Activated naive CD8-positive, alpha-beta T cell (primary cell): ENCODE measurements around the gene FILIP1.

Source experiments
- H3K27ac Mint-ChIP-seq: one replicate; pipeline ENCODE4 v1.8.0; 2021; ENCODE audit warnings: mixed read lengths
- H3K27me3 Mint-ChIP-seq: one replicate; pipeline ENCODE4 v1.8.0; 2021; ENCODE audit warnings: mixed read lengths
- H3K36me3 Mint-ChIP-seq: one replicate; pipeline ENCODE4 v1.8.0; 2021; ENCODE audit warnings: mixed read lengths
- H3K4me1 Mint-ChIP-seq: one replicate; pipeline ENCODE4 v1.8.0; 2021; ENCODE audit warnings: low read depth, mixed read lengths
- H3K4me3 Mint-ChIP-seq: one replicate; pipeline ENCODE4 v1.8.0; 2021; ENCODE audit warnings: mild to moderate bottlenecking, mixed read lengths
- H3K9me3 Mint-ChIP-seq: one replicate; pipeline ENCODE4 v1.8.0; 2021; ENCODE audit warnings: low read depth, mixed read lengths

Gene FILIP1

GRCh38 chr6:75409286-75409685 is 84.3 kb downstream of the FILIP1 start:
- H3K36me3 Mint-ChIP-seq: no peaks in the 10 kb centered on the region
- peaks cover 3% of the 10 kb centered on the region for H3K9me3 Mint-ChIP-seq
- no peak overlapping the region for H3K4me3 Mint-ChIP-seq
- no peak overlapping the region for H3K27ac Mint-ChIP-seq
- H3K27me3 Mint-ChIP-seq: peaks cover 11% of the 10 kb centered on the region
- H3K4me1 Mint-ChIP-seq: no peaks in the 10 kb centered on the region

- Mint-ChIP-seq H3K27ac (no peak overlapping the region), H3K4me1 (no peaks in the 10 kb centered on the region), H3K27me3 (no peaks in the 10 kb centered on the region)
These were observed 90.0 kb downstream of the FILIP1 start for GRCh38 chr6:75403563-75404080.

GRCh38 chr6:75402296-75402695 is 91.3 kb downstream of the FILIP1 start:
- H3K4me3 Mint-ChIP-seq: no peak overlapping the region
- no peaks in the 10 kb centered on the region for H3K9me3 Mint-ChIP-seq
- H3K27ac Mint-ChIP-seq: no peak overlapping the region
- no peaks in the 10 kb centered on the region for H3K4me1 Mint-ChIP-seq
- H3K36me3 Mint-ChIP-seq: no peaks in the 10 kb centered on the region
- H3K27me3 Mint-ChIP-seq: peaks cover 2% of the 10 kb centered on the region

More at GRCh38 chr6:75403563-75404080, 90.0 kb downstream of the FILIP1 start:
- Mint-ChIP-seq H3K4me3 (no peak overlapping the region), H3K36me3 (no peaks in the 10 kb centered on the region), H3K9me3 (no peaks in the 10 kb centered on the region)

- H3K4me1 Mint-ChIP-seq: no peaks in the 10 kb centered on the region
- no peak overlapping the region for H3K4me3 Mint-ChIP-seq
- no peaks in the 10 kb centered on the region for H3K36me3 Mint-ChIP-seq
- H3K27me3 Mint-ChIP-seq: peaks cover 15% of the 10 kb centered on the region
- no peaks in the 10 kb centered on the region for H3K9me3 Mint-ChIP-seq
- no peak overlapping the region for H3K27ac Mint-ChIP-seq
These were observed 95.7 kb downstream of the FILIP1 start for GRCh38 chr6:75397656-75398465.

GRCh38 chr6:75397171-75397570 is 96.4 kb downstream of the FILIP1 start:
- no peaks in the 10 kb centered on the region for H3K36me3 Mint-ChIP-seq
- no peak overlapping the region for H3K27ac Mint-ChIP-seq
- H3K9me3 Mint-ChIP-seq: no peaks in the 10 kb centered on the region
- H3K4me1 Mint-ChIP-seq: no peaks in the 10 kb centered on the region
- peaks cover 15% of the 10 kb centered on the region for H3K27me3 Mint-ChIP-seq
- no peak overlapping the region for H3K4me3 Mint-ChIP-seq

- no peaks in the 10 kb centered on the region for H3K36me3 Mint-ChIP-seq
- no peak overlapping the region for H3K4me3 Mint-ChIP-seq
- no peaks in the 10 kb centered on the region for H3K4me1 Mint-ChIP-seq
- H3K9me3 Mint-ChIP-seq: no peaks in the 10 kb centered on the region
- peaks cover 15% of the 10 kb centered on the region for H3K27me3 Mint-ChIP-seq
- no peak overlapping the region for H3K27ac Mint-ChIP-seq
These were observed 97.4 kb downstream of the FILIP1 start for GRCh38 chr6:75396005-75396800.

- Mint-ChIP-seq H3K27me3 (peaks cover 15% of the 10 kb centered on the region), H3K27ac (no peak overlapping the region), H3K4me1 (no peaks in the 10 kb centered on the region), H3K36me3 (no peaks in the 10 kb centered on the region), H3K4me3 (no peak overlapping the region), H3K9me3 (no peaks in the 10 kb centered on the region)
These were observed 99.8 kb downstream of the FILIP1 start for GRCh38 chr6:75393806-75394205.

GRCh38 chr6:75391276-75391675 is 102.3 kb downstream of the FILIP1 start:
- Mint-ChIP-seq H3K36me3 (no peaks in the 10 kb centered on the region), H3K27me3 (peaks cover 14% of the 10 kb centered on the region), H3K27ac (no peak overlapping the region), H3K9me3 (no peaks in the 10 kb centered on the region), H3K4me1 (no peaks in the 10 kb centered on the region), H3K4me3 (no peak overlapping the region)

- peaks cover 11% of the 10 kb centered on the region for H3K27me3 Mint-ChIP-seq
- no peaks in the 10 kb centered on the region for H3K36me3 Mint-ChIP-seq
- no peak overlapping the region for H3K4me3 Mint-ChIP-seq
- no peak overlapping the region for H3K27ac Mint-ChIP-seq
- H3K9me3 Mint-ChIP-seq: no peaks in the 10 kb centered on the region
- H3K4me1 Mint-ChIP-seq: no peaks in the 10 kb centered on the region
These were observed 107.4 kb downstream of the FILIP1 start for GRCh38 chr6:75386050-75386770.

GRCh38 chr6:75384116-75384515 is 109.5 kb downstream of the FILIP1 start:
- no peaks in the 10 kb centered on the region for H3K36me3 Mint-ChIP-seq

GRCh38 chr6:75382634-75382900 is 111.0 kb downstream of the FILIP1 start:
- Mint-ChIP-seq H3K27me3 (peaks cover 13% of the 10 kb centered on the region), H3K4me3 (no peak overlapping the region), H3K36me3 (no peaks in the 10 kb centered on the region), H3K4me1 (no peaks in the 10 kb centered on the region), H3K27ac (no peak overlapping the region), H3K9me3 (no peaks in the 10 kb centered on the region)

More at GRCh38 chr6:75384116-75384515, 109.5 kb downstream of the FILIP1 start:
- H3K4me3 Mint-ChIP-seq: no peak overlapping the region
- H3K27ac Mint-ChIP-seq: no peak overlapping the region
- no peaks in the 10 kb centered on the region for H3K9me3 Mint-ChIP-seq
- no peaks in the 10 kb centered on the region for H3K4me1 Mint-ChIP-seq
- H3K27me3 Mint-ChIP-seq: peaks cover 13% of the 10 kb centered on the region

- Mint-ChIP-seq H3K27ac (no peak overlapping the region), H3K36me3 (no peaks in the 10 kb centered on the region), H3K4me1 (no peaks in the 10 kb centered on the region), H3K27me3 (peaks cover 9% of the 10 kb centered on the region), H3K9me3 (no peaks in the 10 kb centered on the region), H3K4me3 (no peak overlapping the region)
These were observed 111.5 kb downstream of the FILIP1 start for GRCh38 chr6:75381877-75382633.

GRCh38 chr6:75379536-75379935 is 114.1 kb downstream of the FILIP1 start:
- H3K27ac Mint-ChIP-seq: no peak overlapping the region
- no peaks in the 10 kb centered on the region for H3K9me3 Mint-ChIP-seq
- H3K4me1 Mint-ChIP-seq: no peaks in the 10 kb centered on the region
- H3K36me3 Mint-ChIP-seq: no peaks in the 10 kb centered on the region
- H3K27me3 Mint-ChIP-seq: peaks cover 7% of the 10 kb centered on the region
- no peak overlapping the region for H3K4me3 Mint-ChIP-seq

- Mint-ChIP-seq H3K9me3 (peaks cover under 1% of the 10 kb centered on the region), H3K27ac (no peak overlapping the region)
These were observed 115.5 kb downstream of the FILIP1 start for GRCh38 chr6:75378101-75378500.

More at GRCh38 chr6:75378101-75378500, 115.5 kb downstream of the FILIP1 start:
- Mint-ChIP-seq H3K4me3 (no peak overlapping the region), H3K36me3 (no peaks in the 10 kb centered on the region), H3K27me3 (peaks cover 7% of the 10 kb centered on the region), H3K4me1 (no peaks in the 10 kb centered on the region)
